ENCODE data around the gene ADARB2.

DNA sequence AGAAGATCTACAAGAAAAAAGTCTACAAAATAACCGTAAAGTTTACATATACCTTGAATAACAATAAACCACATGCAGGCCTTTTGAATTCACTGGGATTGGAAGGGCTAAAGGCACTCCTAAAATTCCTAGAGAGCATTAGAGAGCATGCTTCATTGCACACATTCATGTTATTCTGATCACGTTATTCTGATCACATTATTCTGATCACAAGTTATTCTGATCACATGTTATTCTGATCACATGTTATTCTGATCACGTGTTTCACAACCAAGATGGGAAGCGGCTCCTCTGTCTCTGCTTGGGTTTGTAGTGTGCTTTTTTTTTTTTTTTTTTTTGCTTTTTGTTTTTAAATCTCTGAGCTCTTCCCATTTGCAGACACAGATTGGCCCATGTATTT lies 20.5 kb downstream of the ADARB2 start:
- TF ChIP-seq, protein P1, sequence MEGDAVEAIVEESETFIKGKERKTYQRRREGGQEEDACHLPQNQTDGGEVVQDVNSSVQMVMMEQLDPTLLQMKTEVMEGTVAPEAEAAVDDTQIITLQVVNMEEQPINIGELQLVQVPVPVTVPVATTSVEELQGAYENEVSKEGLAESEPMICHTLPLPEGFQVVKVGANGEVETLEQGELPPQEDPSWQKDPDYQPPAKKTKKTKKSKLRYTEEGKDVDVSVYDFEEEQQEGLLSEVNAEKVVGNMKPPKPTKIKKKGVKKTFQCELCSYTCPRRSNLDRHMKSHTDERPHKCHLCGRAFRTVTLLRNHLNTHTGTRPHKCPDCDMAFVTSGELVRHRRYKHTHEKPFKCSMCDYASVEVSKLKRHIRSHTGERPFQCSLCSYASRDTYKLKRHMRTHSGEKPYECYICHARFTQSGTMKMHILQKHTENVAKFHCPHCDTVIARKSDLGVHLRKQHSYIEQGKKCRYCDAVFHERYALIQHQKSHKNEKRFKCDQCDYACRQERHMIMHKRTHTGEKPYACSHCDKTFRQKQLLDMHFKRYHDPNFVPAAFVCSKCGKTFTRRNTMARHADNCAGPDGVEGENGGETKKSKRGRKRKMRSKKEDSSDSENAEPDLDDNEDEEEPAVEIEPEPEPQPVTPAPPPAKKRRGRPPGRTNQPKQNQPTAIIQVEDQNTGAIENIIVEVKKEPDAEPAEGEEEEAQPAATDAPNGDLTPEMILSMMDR (IDR thresholded peaks at IDR 0.05; ENCODE audit: insufficient read depth, low read length) = no peak
- no peak for TF ChIP-seq SPI1 (IDR thresholded peaks at IDR 0.05; ENCODE audit: borderline replicate concordance, low read depth)

All from HL-60 (cell line).